ENCODE measurements around the gene DIDO1.

DNA sequence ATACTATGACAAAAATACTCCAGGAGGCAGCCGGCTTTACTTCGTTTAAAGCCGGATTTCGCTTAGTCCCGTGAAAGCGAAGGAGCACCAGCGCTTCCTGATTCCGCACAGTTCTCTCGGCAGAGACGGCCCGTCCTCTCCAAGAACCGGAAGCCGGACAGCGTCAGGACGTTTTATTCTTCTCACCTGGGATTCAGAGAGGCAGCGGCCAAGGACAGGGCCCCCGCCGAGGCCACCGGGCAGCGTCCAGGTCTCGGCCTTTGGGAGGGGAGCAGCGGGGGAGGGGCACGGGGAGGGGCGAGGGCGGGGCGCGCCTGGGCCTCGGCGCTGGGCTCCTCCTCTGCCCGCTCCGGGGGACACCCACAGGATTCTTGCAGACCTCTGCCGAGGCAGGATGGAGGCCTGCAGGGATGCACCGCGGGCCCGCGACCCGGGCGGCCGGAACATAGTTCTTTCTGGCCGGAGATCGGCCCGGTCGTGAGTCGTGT lies 2.8 kb upstream of the DIDO1 start:
- no peak for TF ChIP-seq EZH2 (IDR thresholded peaks at IDR 0.05; ENCODE audit: low read length, unreplicated experiment)
- TF ChIP-seq, protein P1, sequence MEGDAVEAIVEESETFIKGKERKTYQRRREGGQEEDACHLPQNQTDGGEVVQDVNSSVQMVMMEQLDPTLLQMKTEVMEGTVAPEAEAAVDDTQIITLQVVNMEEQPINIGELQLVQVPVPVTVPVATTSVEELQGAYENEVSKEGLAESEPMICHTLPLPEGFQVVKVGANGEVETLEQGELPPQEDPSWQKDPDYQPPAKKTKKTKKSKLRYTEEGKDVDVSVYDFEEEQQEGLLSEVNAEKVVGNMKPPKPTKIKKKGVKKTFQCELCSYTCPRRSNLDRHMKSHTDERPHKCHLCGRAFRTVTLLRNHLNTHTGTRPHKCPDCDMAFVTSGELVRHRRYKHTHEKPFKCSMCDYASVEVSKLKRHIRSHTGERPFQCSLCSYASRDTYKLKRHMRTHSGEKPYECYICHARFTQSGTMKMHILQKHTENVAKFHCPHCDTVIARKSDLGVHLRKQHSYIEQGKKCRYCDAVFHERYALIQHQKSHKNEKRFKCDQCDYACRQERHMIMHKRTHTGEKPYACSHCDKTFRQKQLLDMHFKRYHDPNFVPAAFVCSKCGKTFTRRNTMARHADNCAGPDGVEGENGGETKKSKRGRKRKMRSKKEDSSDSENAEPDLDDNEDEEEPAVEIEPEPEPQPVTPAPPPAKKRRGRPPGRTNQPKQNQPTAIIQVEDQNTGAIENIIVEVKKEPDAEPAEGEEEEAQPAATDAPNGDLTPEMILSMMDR (conservative IDR thresholded peaks at IDR 0.05; ENCODE audit: low read depth, low read length) = no peak

Data from PC-3 (cell line).